IMR-90 (cell line): ENCODE results near the gene COL25A1. TPM values are rescaled to one million over a fixed set of nuclear protein-coding genes. Genes with fewer than 3 reads are reported as not detected.

Experiments used
- ATAC-seq: fragments of 200-7000 bp; cut with Tn5 transposase; 2 replicates; pipeline ENCODE4 v1.9.1; 2020; ENCODE audit warnings: low read depth, mild to moderate bottlenecking, moderate library complexity
- BruUV-seq: library from RNA; stranded (reverse); fragments of 400-500 nt; replicated peaks from 2 replicates; lab custom pipeline; 2021; lab: Mats Ljungman, UMichigan
- CTCF ChIA-PET: fragments of 300-600 bp; formaldehyde crosslinking; extraction: SDS; loops from one replicate; lab custom pipeline; 2021; ENCODE audit warnings: antibody characterized with exemption; lab: Yijun Ruan, JAX
- POLR2A ChIA-PET: fragments of 300-600 bp; sonication (Branson Sonifier 250); formaldehyde crosslinking; loops from one replicate; lab custom pipeline; 2022; ENCODE audit warnings: antibody characterized with exemption; ENCODE audit not compliant: unreplicated experiment; lab: Charles Lee
- DNase-seq: peaks from one replicate; pipeline ENCODE4 v3.0.0; 2013
- H2AFZ ChIP-seq: replicated peaks from 2 replicates; pipeline ENCODE3; 2013; ENCODE audit warnings: low read length, mild to moderate bottlenecking; ENCODE audit not compliant: poor library complexity
- H2AK5ac ChIP-seq: 2 replicates; pipeline ENCODE4 v1.6.1; 2013; ENCODE audit warnings: low read depth, low read length, inconsistent platforms
- H2AK9ac ChIP-seq: replicated peaks from 2 replicates; pipeline ENCODE3; 2013; ENCODE audit warnings: mild to moderate bottlenecking, low read depth, low read length, moderate library complexity; ENCODE audit not compliant: poor library complexity
- H2BK120ac ChIP-seq: 2 replicates; pipeline ENCODE4 v1.6.1; 2013; ENCODE audit warnings: low read depth, low read length, inconsistent platforms
- H2BK15ac ChIP-seq: 3 replicates; pipeline ENCODE4 v1.6.1; 2013; ENCODE audit warnings: low read depth, low read length, inconsistent platforms
- H2BK20ac ChIP-seq: 2 replicates; pipeline ENCODE4 v1.6.1; 2013; ENCODE audit warnings: low read depth, mild to moderate bottlenecking, inconsistent platforms, low read length, moderate library complexity
- H2BK5ac ChIP-seq: 2 replicates; pipeline ENCODE4 v1.6.1; 2013; ENCODE audit warnings: mild to moderate bottlenecking, low read depth, low read length, inconsistent platforms; ENCODE audit not compliant: poor library complexity, severe bottlenecking
- H3K14ac ChIP-seq: replicated peaks from 2 replicates; pipeline ENCODE4 v1.6.1; 2013; ENCODE audit warnings: low read depth, low read length, inconsistent platforms
- H3K18ac ChIP-seq: 2 replicates; pipeline ENCODE4 v1.6.1; 2013; ENCODE audit warnings: low read depth, low read length, control low read depth
- H3K23ac ChIP-seq: 2 replicates; pipeline ENCODE4 v1.6.1; 2013; ENCODE audit warnings: low read depth, low read length, inconsistent platforms
- H3K27ac ChIP-seq: 2 replicates; pipeline ENCODE4 v1.5.1; 2013; ENCODE audit warnings: mild to moderate bottlenecking, control low read depth, low read length; ENCODE audit not compliant: insufficient read depth
- H3K27me3 ChIP-seq: 2 replicates; pipeline ENCODE4 v1.6.1; 2013; ENCODE audit warnings: low read length; ENCODE audit not compliant: control insufficient read depth, insufficient read depth
- H3K36me3 ChIP-seq: 2 replicates; pipeline ENCODE4 v1.6.1; 2013; ENCODE audit warnings: low read length, mixed read lengths; ENCODE audit not compliant: control insufficient read depth, insufficient read depth
- H3K4ac ChIP-seq: 2 replicates; pipeline ENCODE4 v1.6.1; 2013; ENCODE audit warnings: low read depth, low read length, inconsistent platforms
- H3K4me1 ChIP-seq: 2 replicates; pipeline ENCODE4 v1.6.1; 2013; ENCODE audit warnings: low read length, mixed read lengths; ENCODE audit not compliant: control insufficient read depth, insufficient read depth
- H3K4me2 ChIP-seq: 2 replicates; pipeline ENCODE4 v1.6.1; 2013; ENCODE audit warnings: low read depth, mild to moderate bottlenecking, control low read depth, low read length, moderate library complexity
- H3K4me3 ChIP-seq: 2 replicates; pipeline ENCODE4 v1.5.1; 2013; ENCODE audit warnings: low read depth, mild to moderate bottlenecking, control low read depth, low read length, moderate library complexity; ENCODE audit not compliant: insufficient read depth
- H3K56ac ChIP-seq: 2 replicates; pipeline ENCODE4 v1.6.1; 2013; ENCODE audit warnings: low read length, inconsistent platforms; ENCODE audit not compliant: insufficient read depth; ENCODE audit errors: extremely low read depth
- H3K79me1 ChIP-seq, 2 experiments: 2 replicates each; pipeline ENCODE4 v1.6.1; 2013; ENCODE audit warnings: low read length in 2 of 2, inconsistent platforms in 1 of 2, low read depth in 1 of 2
- H3K9ac ChIP-seq: 2 replicates; pipeline ENCODE4 v1.6.1; 2013; ENCODE audit warnings: low read depth, low read length, control low read depth
- H3K9me1 ChIP-seq: 2 replicates; pipeline ENCODE4 v1.6.1; 2013; ENCODE audit warnings: low read length, inconsistent platforms; ENCODE audit not compliant: insufficient read depth
- H3K9me3 ChIP-seq: 2 replicates; pipeline ENCODE4 v1.6.1; 2013; ENCODE audit warnings: low read length; ENCODE audit not compliant: control insufficient read depth, insufficient read depth
- H4K20me1 ChIP-seq: 2 replicates; pipeline ENCODE4 v1.6.1; 2013; ENCODE audit warnings: low read length, inconsistent platforms; ENCODE audit not compliant: insufficient read depth
- H4K5ac ChIP-seq: 2 replicates; pipeline ENCODE4 v1.6.1; 2013; ENCODE audit warnings: mild to moderate bottlenecking, low read depth, low read length, control low read depth
- H4K8ac ChIP-seq, 2 experiments: 2 replicates each; pipeline ENCODE4 v1.6.1; 2013; ENCODE audit warnings: low read depth in 2 of 2, low read length in 2 of 2, control low read depth in 1 of 2, inconsistent platforms in 1 of 2
- H4K91ac ChIP-seq: 2 replicates; pipeline ENCODE4 v1.6.1; 2013; ENCODE audit warnings: low read depth, low read length, inconsistent platforms; ENCODE audit not compliant: insufficient read depth
- BHLHE40 ChIP-seq: fragments of 150-350 bp; IDR thresholded peaks from 2 replicates; pipeline ENCODE4 v1.6.1; 2016; ENCODE audit warnings: mild to moderate bottlenecking, low read depth, low read length
- CEBPB ChIP-seq: IDR thresholded peaks from 2 replicates; pipeline ENCODE4 v1.6.1; 2012; ENCODE audit warnings: low read depth, low read length, improper control_type of control experiment
- CHD1 ChIP-seq: IDR thresholded peaks from 2 replicates; pipeline ENCODE4 v1.6.1; 2012; ENCODE audit warnings: low read depth, low read length, improper control_type of control experiment
- CTCF ChIP-seq: conservative IDR thresholded peaks from 2 replicates; pipeline ENCODE4 v1.5.1; 2012; ENCODE audit warnings: mild to moderate bottlenecking, low read depth, low read length, improper control_type of control experiment
- ELK1 ChIP-seq: fragments of 150-350 bp; IDR thresholded peaks from 2 replicates; pipeline ENCODE4 v1.6.1; 2016; ENCODE audit warnings: low read depth, mild to moderate bottlenecking, low read length, moderate library complexity, borderline replicate concordance
- FOS ChIP-seq: fragments of 150-350 bp; IDR thresholded peaks from 2 replicates; pipeline ENCODE4 v1.6.1; 2016; ENCODE audit warnings: low read depth, low read length
- MAFK ChIP-seq: IDR thresholded peaks from 2 replicates; pipeline ENCODE4 v1.6.1; 2012; ENCODE audit warnings: low read depth, low read length, improper control_type of control experiment
- MAZ ChIP-seq: IDR thresholded peaks from 2 replicates; pipeline ENCODE4 v1.6.1; 2012; ENCODE audit warnings: low read depth, mild to moderate bottlenecking, low read length, improper control_type of control experiment, moderate library complexity, borderline replicate concordance
- MXI1 ChIP-seq: IDR thresholded peaks from 2 replicates; pipeline ENCODE4 v1.6.1; 2012; ENCODE audit warnings: low read depth, mild to moderate bottlenecking, low read length, moderate library complexity, borderline replicate concordance
- NFE2L2 ChIP-seq: fragments of 150-350 bp; IDR thresholded peaks from 2 replicates; pipeline ENCODE4 v1.6.1; 2016; ENCODE audit warnings: low read depth, mild to moderate bottlenecking, low read length
- POLR2A ChIP-seq: IDR thresholded peaks from 2 replicates; pipeline ENCODE4 v1.6.1; 2012; ENCODE audit warnings: mild to moderate bottlenecking, low read depth, low read length
- RAD21 ChIP-seq: IDR thresholded peaks from 2 replicates; pipeline ENCODE4 v1.6.1; 2012; ENCODE audit warnings: low read length, improper control_type of control experiment
- RCOR1 ChIP-seq: IDR thresholded peaks from 2 replicates; pipeline ENCODE4 v1.6.1; 2012; ENCODE audit warnings: mild to moderate bottlenecking, low read length, improper control_type of control experiment; ENCODE audit not compliant: insufficient replicate concordance
- RFX5 ChIP-seq: IDR thresholded peaks from 2 replicates; pipeline ENCODE4 v1.8.0; 2012; ENCODE audit warnings: low read depth, mild to moderate bottlenecking, low read length, moderate library complexity
- SMC3 ChIP-seq: fragments of 150-350 bp; IDR thresholded peaks from 2 replicates; pipeline ENCODE4 v1.6.1; 2016; ENCODE audit warnings: low read depth, mild to moderate bottlenecking, antibody characterized with exemption, low read length, moderate library complexity
- USF2 ChIP-seq: fragments of 150-350 bp; IDR thresholded peaks from 2 replicates; pipeline ENCODE4 v1.6.1; 2017; ENCODE audit warnings: mild to moderate bottlenecking, antibody characterized with exemption, low read length, low read depth
- WGBS, 2 experiments: methylation state at CpG; one replicate each; pipeline versions ENCODE4 v1.1.5 to v1.1.7; 2013; ENCODE audit warnings: missing lambda C conversion rate in 2 of 2; ENCODE audit not compliant: insufficient read length in 1 of 2; ENCODE audit errors: extremely low coverage in 2 of 2; 5-methylcytosine and 5-hydroxymethylcytosine counted together
- dilution Hi-C: fragments of 300-500 bp; cut with HindIII; formaldehyde crosslinking; loops from one replicate; pipeline ENCODE4 v1.14.3; 2018; ENCODE audit warnings: low sequenced_read_pairs; ENCODE audit not compliant: unreplicated experiment
- in situ Hi-C: fragments of 300-500 bp; cut with MboI; formaldehyde crosslinking; loops from 3 replicates; pipeline ENCODE4 v1.14.3; 2019; ENCODE audit warnings: low sequenced_read_pairs, inconsistent platforms, mixed read lengths
- intact Hi-C: fragments of 100-400 bp; cut with micrococcal nuclease; formaldehyde crosslinking; loops from 2 replicates; pipeline ENCODE4 v1.10.0; 2022
- polyA plus RNA-seq, 3 experiments: library from polyadenylated mRNA; depleted of rRNA; stranded (reverse); fragments of >200 nt; gene quantifications; 2 replicates each; pipeline ENCODE4 v1.2.3, GENCODE V29; 2012; ENCODE audit warnings: low replicate concordance in 1 of 3
- total RNA-seq: library from RNA; depleted of rRNA; stranded (reverse); fragments of >200 nt; gene quantifications from 2 replicates; pipeline ENCODE4 v1.2.3, GENCODE V29; 2012

COL25A1 gene
- total and polyA plus RNA-seq, 2 of the 4 experiments (the other 2 are of a cell fraction): under 0.01 to 0.05 TPM

GRCh38 chr4:108829966-108830492 lies 472.4 kb downstream of the COL25A1 start:
- H3K56ac ChIP-seq: no peak overlapping the region
- H3K36me3 ChIP-seq: no peaks in the 10 kb centered on the region
- H2BK20ac ChIP-seq: no peak overlapping the region
- H3K23ac ChIP-seq: no peak overlapping the region
- no TSS peak for BruUV-seq
- no peak overlapping the region for H2BK5ac ChIP-seq
- no peak overlapping the region for H4K8ac ChIP-seq
- DNase-seq (no peak), ATAC-seq (no peak)
- peaks cover 2% of the 10 kb centered on the region; the same call in 1 of the 2 replicates for H3K4me1 ChIP-seq
- H4K5ac ChIP-seq: no peak overlapping the region
- intact Hi-C loops (loop anchor here (10.0 kb wide), 1 partner anchor 995 kb away; the partner anchor contains the start of gene RRH), in situ Hi-C loops (loop anchor here (5.0 kb wide), 1 partner anchor 577 kb away; no protein-coding TSS in a partner anchor), dilution Hi-C loops (no loop called here)
- no peak overlapping the region for H3K4me3 ChIP-seq
- no peaks in the 10 kb centered on the region for H3K79me1 ChIP-seq
- H3K18ac ChIP-seq: no peak overlapping the region
- H3K27ac ChIP-seq: no peak overlapping the region
- H3K9me1 ChIP-seq: peaks cover 3% of the 10 kb centered on the region; the same call in 1 of the 2 replicates
- no peaks in the 10 kb centered on the region for H3K9me3 ChIP-seq
- no peak overlapping the region for H2BK120ac ChIP-seq
- no peak overlapping the region for H3K14ac ChIP-seq
- H2AK5ac ChIP-seq: no peak overlapping the region
- H4K91ac ChIP-seq: no peak overlapping the region
- peaks cover 2% of the 10 kb centered on the region; the same call in 1 of the 2 replicates for H3K27me3 ChIP-seq
- no peak overlapping the region for H3K4me2 ChIP-seq
- no CpG with 5 or more reads among the region's 4 CpGs for WGBS, 2 experiments
- TF ChIP-seq USF2 (no peak), SMC3 (no peak), RFX5 (no peak), ELK1 (no peak), CTCF (no peak), RAD21 (no peak), RCOR1 (no peak), MXI1 (no peak), CHD1 (no peak), MAZ (no peak), POLR2A (no peak), NFE2L2 (no peak), BHLHE40 (no peak), CEBPB (no peak), MAFK (no peak), FOS (no peak)
- no peak overlapping the region for H3K4ac ChIP-seq
- no peaks in the 10 kb centered on the region for H4K20me1 ChIP-seq
- CTCF ChIA-PET: interaction anchor here (1.6 kb wide), 1 partner anchor 25 kb away, joined by 5 read pairs; no protein-coding TSS in a partner anchor
- no peak overlapping the region for H2BK15ac ChIP-seq
- H2AFZ ChIP-seq: no peak overlapping the region
- H3K9ac ChIP-seq: no peak overlapping the region
- POLR2A ChIA-PET: no interaction called here
- no peak overlapping the region for H2AK9ac ChIP-seq
